Stimulated activated CD8-positive, alpha-beta memory T cell treated with anti-CD3 and anti-CD28 coated beads, Interleukin-7, amount 100 ng/mL, for 1 hour (primary cell): ENCODE measurements around the gene CST3.
"Not testable (repeated sequence)": the region's sequence is repeated elsewhere in the genome, so short reads cannot be mapped to it uniquely, and the experiment has no call there.

ENCODE experiments used
- DNase-seq, 2 donors: peaks; one replicate each; pipeline ENCODE4 v3.0.0-alpha.2; 2020; ENCODE audit warnings: low read depth in 2 of 2

CST3 gene

GRCh38 chr20:23643659-23644058 lies 5.9 kb upstream of the CST3 start:
- no peak for DNase-seq

- no peak for DNase-seq
Observed at GRCh38 chr20:23641936-23642751, 4.4 kb upstream of the CST3 start.

- DNase-seq, result no peak
Observed at GRCh38 chr20:23640671-23641667, 3.2 kb upstream of the CST3 start.

DNA sequence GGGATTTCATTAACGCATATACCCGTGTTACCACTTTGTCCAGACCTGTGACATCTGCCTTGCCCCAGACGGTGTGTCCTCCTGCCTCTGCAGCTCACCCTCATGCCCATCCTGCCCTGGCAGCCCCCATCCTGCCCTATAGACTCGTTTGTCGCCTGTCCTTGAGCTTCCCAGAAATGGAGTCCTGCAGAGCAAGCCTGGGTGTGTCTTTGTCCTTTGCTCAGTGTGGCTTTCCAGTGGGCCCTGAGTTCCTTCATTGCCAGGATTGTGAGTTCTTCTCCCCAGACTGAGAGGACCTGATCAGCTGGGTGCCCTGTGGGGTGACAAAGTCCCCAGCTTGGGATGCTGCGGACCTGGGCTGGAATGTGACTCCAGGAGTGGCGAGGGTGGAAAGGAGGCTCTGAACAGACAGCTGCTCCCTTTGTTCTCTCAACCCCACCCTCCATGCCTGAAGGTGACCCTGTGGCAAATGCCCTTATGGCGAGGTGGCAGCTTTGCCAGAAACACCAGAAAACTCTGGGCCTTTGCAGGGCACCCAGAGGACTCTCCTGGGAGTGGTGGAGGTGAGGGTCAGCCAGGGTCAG lies 2.4 kb upstream of the CST3 start:
- DNase-seq, result no peak

GRCh38 chr20:23639490-23639958 lies 1.8 kb upstream of the CST3 start:
- no peak for DNase-seq

GRCh38 chr20:23638309-23638708 lies 554 bp upstream of the CST3 start:
- DNase-seq, result no peak

GRCh38 chr20:23636908-23637281 lies 860 bp downstream of the CST3 start:
- no peak for DNase-seq

GRCh38 chr20:23636182-23636907 lies 1.4 kb downstream of the CST3 start:
- DNase-seq, result no peak

DNA sequence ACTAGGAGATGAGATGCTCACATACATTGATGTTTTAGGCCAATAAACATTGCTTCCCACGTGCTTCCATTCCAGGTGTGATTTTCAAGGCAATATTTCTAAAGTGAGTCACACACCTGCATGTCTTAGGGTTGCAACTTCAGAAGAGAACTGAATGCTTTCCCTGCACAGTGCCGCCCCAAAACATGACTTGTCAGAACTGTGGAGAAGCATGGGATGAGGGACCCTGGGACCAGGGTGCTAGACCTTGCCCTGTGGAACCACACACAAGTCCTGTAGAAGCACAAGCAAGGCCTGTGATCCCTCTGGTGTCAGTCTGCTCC lies 2.0 kb downstream of the CST3 start:
- DNase-seq, result not testable (repeated sequence)

DNA sequence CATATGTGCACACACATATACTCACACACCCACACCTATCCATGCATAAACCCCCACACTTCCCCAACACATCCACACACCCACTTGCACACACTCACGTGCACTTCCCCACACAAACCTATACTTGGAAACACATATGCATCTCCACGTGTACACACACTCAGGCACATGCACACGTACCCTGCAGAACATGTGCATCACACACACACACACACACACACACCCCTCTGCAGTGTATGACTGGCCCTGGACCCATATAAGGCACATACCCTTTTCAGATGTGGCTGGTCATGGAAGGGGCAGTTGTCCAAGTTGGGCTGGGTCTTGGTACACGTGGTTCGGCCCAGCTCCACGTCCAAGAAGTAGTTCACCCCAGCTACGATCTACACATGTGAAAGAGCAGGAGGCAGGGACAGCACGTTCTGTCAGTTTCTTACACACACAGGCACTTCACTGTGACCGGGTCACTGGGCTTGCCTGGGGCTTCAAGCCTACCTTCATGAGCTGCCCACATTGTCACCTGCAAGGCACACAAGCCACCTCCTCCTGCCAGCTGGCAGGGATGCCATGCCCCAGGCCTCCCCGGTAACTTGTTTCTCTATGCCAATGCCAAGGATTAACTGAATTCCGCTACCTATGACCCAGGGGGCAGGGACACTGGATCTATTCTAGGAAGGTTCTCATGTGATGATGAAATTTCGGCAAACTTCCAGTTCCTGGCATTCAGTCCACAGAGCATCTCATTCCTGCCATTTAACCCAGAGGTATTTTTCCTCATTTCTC lies 2.6 kb downstream of the CST3 start:
- DNase-seq, result no peak

- DNase-seq, result no peak
Observed at GRCh38 chr20:23634044-23634801, 3.5 kb downstream of the CST3 start.

DNA sequence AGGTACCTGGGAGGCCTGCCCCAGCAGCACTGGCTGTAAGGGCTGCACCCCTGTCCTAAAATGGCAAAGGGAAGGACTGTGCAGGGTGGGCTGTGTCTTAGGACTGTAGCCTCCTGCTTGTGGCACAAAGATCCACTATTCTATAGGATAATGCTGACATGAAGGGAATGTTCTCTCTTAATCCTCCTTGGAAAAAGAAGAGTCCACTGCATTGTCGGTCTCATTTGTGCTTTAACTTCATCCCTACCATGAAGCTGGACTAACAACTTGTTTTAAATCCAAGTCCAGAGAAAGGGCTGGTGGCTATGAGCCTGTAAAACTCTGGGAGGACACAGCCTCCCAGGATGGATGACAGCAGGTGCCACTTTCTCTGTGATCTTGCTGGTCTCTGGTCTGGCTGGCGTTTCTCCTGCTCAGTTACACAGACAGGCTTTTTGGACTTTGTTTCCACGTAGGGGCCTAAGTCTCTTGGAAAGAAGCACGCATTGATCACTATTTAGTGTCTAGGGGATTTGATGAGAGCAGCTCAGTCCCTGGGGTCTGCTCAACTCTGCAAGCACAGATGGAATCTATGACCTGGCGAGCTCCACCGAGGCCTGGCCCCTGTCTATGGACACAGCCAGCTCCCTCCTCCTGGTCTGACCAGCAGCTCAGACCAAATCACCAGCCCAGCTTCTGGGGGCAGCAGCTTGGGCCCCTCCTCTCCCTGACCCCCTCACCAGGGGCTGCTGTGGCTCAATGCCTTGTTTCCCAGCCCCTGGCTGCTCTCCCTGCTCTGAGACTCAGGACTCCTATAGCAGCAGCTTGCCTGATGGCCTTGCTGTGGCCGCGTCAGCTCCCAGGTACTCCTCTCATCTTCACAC lies 4.8 kb downstream of the CST3 start:
- no peak for DNase-seq

DNA sequence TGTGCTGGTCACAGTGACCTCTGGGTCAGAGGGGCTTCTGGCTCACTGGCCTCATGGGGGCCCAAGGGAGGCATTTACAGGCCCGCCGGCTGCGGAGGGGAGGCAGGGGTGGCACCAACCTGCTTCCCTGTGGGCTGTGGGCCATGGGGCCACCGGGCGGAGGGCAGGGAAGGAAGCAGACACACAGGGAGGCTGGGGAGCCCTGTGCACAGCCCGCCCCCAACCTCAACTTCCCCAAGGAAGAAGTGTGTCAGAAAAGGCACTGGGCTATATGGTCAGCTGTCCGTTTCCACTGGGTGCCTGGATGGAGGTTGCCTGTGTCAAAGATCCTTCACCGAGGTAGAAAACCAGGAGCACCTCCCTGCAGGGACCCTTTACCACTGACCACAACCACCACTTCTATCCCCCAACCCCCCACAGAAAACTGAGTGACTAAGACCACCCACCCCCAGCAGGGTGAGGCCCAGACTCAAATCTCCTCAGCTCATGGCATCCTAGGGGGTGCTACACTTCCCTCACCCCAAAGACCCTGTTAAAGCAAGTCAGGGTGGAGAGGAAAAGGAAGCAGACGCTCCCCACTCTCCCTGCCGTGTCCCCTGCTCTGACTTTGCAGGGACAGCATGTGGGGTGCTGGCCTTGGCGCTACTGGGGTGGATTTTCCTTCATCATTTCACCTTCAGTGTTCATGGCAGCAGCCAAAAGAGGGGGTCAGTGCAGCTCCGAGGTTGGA lies 5.6 kb downstream of the CST3 start:
- DNase-seq, result no peak

DNA sequence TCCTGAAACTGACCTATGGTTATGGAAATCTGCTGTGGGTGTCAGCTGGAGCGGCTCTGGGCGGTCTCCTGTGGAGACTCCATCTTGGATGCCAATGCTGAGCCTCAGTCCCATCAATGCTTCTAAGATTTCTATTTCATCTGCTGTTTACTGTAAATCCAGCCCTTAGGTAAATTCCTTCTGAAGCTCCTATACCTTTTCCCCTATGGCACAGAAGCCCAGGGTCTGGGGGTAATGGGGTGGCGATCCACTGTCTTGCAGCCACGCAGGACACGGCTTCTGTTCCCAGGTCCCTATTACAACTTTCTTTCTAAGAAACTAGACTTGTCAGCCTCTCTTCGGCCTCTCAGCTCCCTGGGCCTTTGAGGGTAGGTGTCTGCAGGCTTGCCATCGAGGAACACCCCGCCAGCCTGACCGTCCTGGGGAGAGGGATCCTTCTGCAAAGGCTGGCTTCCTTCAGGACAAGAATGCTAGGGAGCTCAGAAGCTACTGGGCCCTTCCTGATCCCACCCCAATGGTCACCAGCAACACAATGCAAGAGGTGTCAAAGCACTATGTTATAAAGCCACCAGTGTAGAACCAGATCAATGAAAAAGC lies 6.4 kb downstream of the CST3 start:
- DNase-seq, result no peak

- no peak for DNase-seq
Observed at GRCh38 chr20:23630392-23630849, 7.3 kb downstream of the CST3 start.

GRCh38 chr20:23629542-23630391 lies 8.0 kb downstream of the CST3 start:
- DNase-seq, result no peak

DNA sequence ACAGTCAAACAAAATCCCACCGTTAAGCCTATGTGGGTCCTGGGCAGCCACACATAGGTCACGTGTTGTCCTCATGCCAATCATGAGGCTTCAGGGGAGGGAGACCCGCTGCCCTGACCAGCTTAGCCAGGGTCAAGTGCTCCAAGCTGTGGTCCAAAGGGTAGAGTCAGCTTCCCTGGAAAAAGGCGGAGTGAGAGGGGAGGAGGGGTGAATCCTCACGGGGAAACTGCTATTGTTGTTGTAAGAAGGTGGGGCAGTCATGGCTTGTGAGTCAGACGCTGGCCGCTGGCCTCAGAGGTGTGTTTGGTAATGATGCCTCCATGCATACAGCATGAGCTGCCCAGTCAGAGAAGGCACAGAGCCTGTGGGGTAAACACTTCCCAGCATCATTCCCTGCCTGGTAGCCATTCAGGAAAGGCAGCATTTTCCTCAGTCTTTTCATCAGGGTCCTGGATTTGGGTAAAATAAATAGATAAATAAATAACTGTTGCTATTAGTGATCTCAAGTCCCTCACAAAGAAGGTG lies 8.7 kb downstream of the CST3 start:
- no peak for DNase-seq
